H1 (cell line): Measurements from ENCODE around the gene CGB5. TPM values are rescaled to one million over a fixed set of nuclear protein-coding genes. Genes with fewer than 3 reads are reported as not detected.

Experiments used
- CTCF ChIA-PET: fragments of 300-600 bp; sonication (Branson Sonifier 250); formaldehyde crosslinking; loops from one replicate; lab custom pipeline; 2021; ENCODE audit not compliant: partially characterized antibody; lab: Charles Lee
- POLR2A ChIA-PET: fragments of 300-600 bp; sonication (Branson Sonifier 250); formaldehyde crosslinking; loops from one replicate; lab custom pipeline; 2021; ENCODE audit warnings: inconsistent platforms; ENCODE audit not compliant: partially characterized antibody; lab: Charles Lee
- DNase-seq, 2 experiments: peaks; one replicate each; pipeline versions ENCODE4 v3.0.0 to v3.0.0-alpha.2; 2010 to 2022; ENCODE audit warnings: low spot score in 2 of 2, low read depth in 1 of 2, mixed read lengths in 1 of 2
- FAIRE-seq: peaks from 2 replicates; lab custom pipeline; 2011; peaks lifted over from hg19 to GRCh38; lab: Jason Lieb, UNC
- H2AFZ ChIP-seq: 2 replicates; pipeline ENCODE4 v1.8.1; 2012; ENCODE audit warnings: low read length, inconsistent platforms
- H2AK5ac ChIP-seq: 2 replicates; pipeline ENCODE4 v1.6.1; 2013; ENCODE audit warnings: low read depth, low read length
- H2BK120ac ChIP-seq: replicated peaks from 2 replicates; pipeline ENCODE3; 2013; ENCODE audit warnings: low read depth, low read length, inconsistent platforms
- H2BK12ac ChIP-seq: 2 replicates; pipeline ENCODE4 v1.6.1; 2013; ENCODE audit warnings: low read depth, low read length
- H2BK15ac ChIP-seq: 2 replicates; pipeline ENCODE4 v1.6.1; 2013; ENCODE audit warnings: low read length
- H2BK20ac ChIP-seq: 2 replicates; pipeline ENCODE4 v1.6.1; 2013; ENCODE audit warnings: low read length
- H2BK5ac ChIP-seq: 2 replicates; pipeline ENCODE4 v1.6.1; 2013; ENCODE audit warnings: low read depth, low read length
- H3K14ac ChIP-seq: 2 replicates; pipeline ENCODE4 v1.6.1; 2013; ENCODE audit warnings: inconsistent platforms; ENCODE audit not compliant: insufficient read length
- H3K18ac ChIP-seq: 2 replicates; pipeline ENCODE4 v1.6.1; 2013; ENCODE audit warnings: low read length; ENCODE audit errors: extremely low read depth
- H3K23ac ChIP-seq: 2 replicates; pipeline ENCODE4 v1.6.1; 2013; ENCODE audit warnings: inconsistent platforms; ENCODE audit not compliant: insufficient read length
- H3K23me2 ChIP-seq: 2 replicates; pipeline ENCODE4 v1.6.1; 2013; ENCODE audit warnings: low read depth, low read length
- H3K27ac ChIP-seq: 2 replicates; pipeline ENCODE4 v1.6.1; 2011; ENCODE audit warnings: low read depth, low read length, inconsistent platforms
- H3K27me3 ChIP-seq, 4 experiments: replicated peaks in 1 of 4; 1 replicate in 1 of 4; 2 replicates in 3 of 4; pipeline versions ENCODE4 v1.6.1 to v1.8.1; 2011 to 2013; ENCODE audit warnings: low read length in 3 of 4, mild to moderate bottlenecking in 3 of 4, inconsistent platforms in 2 of 4, mixed read lengths in 2 of 4, moderate library complexity in 1 of 4; ENCODE audit not compliant: control insufficient read depth in 3 of 4, insufficient read depth in 3 of 4; ENCODE audit errors: extremely low read depth in 1 of 4
- H3K36me3 ChIP-seq, 4 experiments: 2 replicates each; pipeline versions ENCODE4 v1.6.1 to v1.8.1; 2011 to 2013; ENCODE audit warnings: mild to moderate bottlenecking in 4 of 4, low read length in 3 of 4, moderate library complexity in 2 of 4, control low read depth in 1 of 4, inconsistent platforms in 1 of 4; ENCODE audit not compliant: insufficient read depth in 4 of 4, control insufficient read depth in 2 of 4
- H3K4ac ChIP-seq: replicated peaks from 2 replicates; pipeline ENCODE3; 2013; ENCODE audit warnings: low read length, low read depth, mixed read lengths, inconsistent platforms; ENCODE audit not compliant: insufficient read length
- H3K4me1 ChIP-seq, 4 experiments: replicated peaks in 1 of 4; 1 replicate in 1 of 4; 2 replicates in 3 of 4; pipeline versions ENCODE4 v1.6.1 to v1.8.1; 2011 to 2013; ENCODE audit warnings: low read length in 3 of 4, inconsistent platforms in 2 of 4, mixed read lengths in 1 of 4; ENCODE audit not compliant: insufficient read depth in 4 of 4, control insufficient read depth in 3 of 4
- H3K4me2 ChIP-seq, 2 experiments: 2 replicates each; pipeline versions ENCODE4 v1.6.1 to v1.8.1; 2011 to 2013; ENCODE audit warnings: low read depth in 2 of 2, low read length in 2 of 2, control low read depth in 1 of 2, inconsistent platforms in 1 of 2, mild to moderate bottlenecking in 1 of 2; ENCODE audit not compliant: insufficient read depth in 1 of 2
- H3K4me3 ChIP-seq, 4 experiments: fragments of 200-600, 300-600 bp in 1 of 4; sonication (generic), shearing (Covaris generic), sonication (Bioruptor Twin) in 1 of 4; 2 replicates each; pipeline versions ENCODE4 v1.5.1 to v1.8.1; 2011 to 2016; ENCODE audit warnings: low read length in 4 of 4, low read depth in 3 of 4, control low read depth in 2 of 4, inconsistent platforms in 2 of 4, mild to moderate bottlenecking in 2 of 4, mixed read lengths in 1 of 4, moderate library complexity in 1 of 4; ENCODE audit not compliant: insufficient read depth in 2 of 4; ENCODE audit errors: extremely low read depth in 1 of 4
- H3K56ac ChIP-seq: replicated peaks from 2 replicates; pipeline ENCODE3; 2013; ENCODE audit warnings: low read depth, mild to moderate bottlenecking, mixed read lengths, low read length, inconsistent platforms; ENCODE audit not compliant: insufficient read length
- H3K79me1 ChIP-seq: 2 replicates; pipeline ENCODE4 v1.6.1; 2013; ENCODE audit warnings: low read depth, low read length, control low read depth
- H3K79me2 ChIP-seq, 2 experiments: 2 replicates each; pipeline versions ENCODE4 v1.6.1 to v1.8.1; 2012 to 2013; ENCODE audit warnings: low read length in 2 of 2, mild to moderate bottlenecking in 2 of 2, inconsistent platforms in 1 of 2; ENCODE audit not compliant: insufficient read depth in 2 of 2, control insufficient read depth in 1 of 2
- H3K9ac ChIP-seq, 4 experiments: replicated peaks in 1 of 4; 1 replicate in 1 of 4; 2 replicates in 3 of 4; pipeline versions ENCODE4 v1.6.1 to v1.8.1; 2011 to 2013; ENCODE audit warnings: low read depth in 3 of 4, low read length in 3 of 4, control low read depth in 2 of 4, mild to moderate bottlenecking in 2 of 4, moderate library complexity in 2 of 4, inconsistent platforms in 1 of 4; ENCODE audit errors: extremely low read depth in 1 of 4
- H3K9me3 ChIP-seq, 2 experiments: 2 replicates each; pipeline versions ENCODE4 v1.6.1 to v1.8.1; 2012 to 2013; ENCODE audit warnings: mild to moderate bottlenecking in 2 of 2, moderate library complexity in 2 of 2, control low read depth in 1 of 2, inconsistent platforms in 1 of 2, low read depth in 1 of 2, low read length in 1 of 2, mixed read lengths in 1 of 2; ENCODE audit not compliant: insufficient read depth in 2 of 2
- H4K20me1 ChIP-seq, 2 experiments: replicated peaks in 1 of 2; 2 replicates each; pipeline versions ENCODE3 to v1.8.1; 2011 to 2013; ENCODE audit warnings: inconsistent platforms in 2 of 2, low read length in 2 of 2, mild to moderate bottlenecking in 1 of 2; ENCODE audit not compliant: insufficient read depth in 2 of 2, control insufficient read depth in 1 of 2
- H4K5ac ChIP-seq: 2 replicates; pipeline ENCODE4 v1.6.1; 2013; ENCODE audit warnings: low read length, low read depth, mixed read lengths, inconsistent platforms; ENCODE audit not compliant: insufficient read length
- H4K8ac ChIP-seq: 2 replicates; pipeline ENCODE4 v1.8.0; 2013; ENCODE audit warnings: mild to moderate bottlenecking, moderate library complexity, low read length, inconsistent platforms; ENCODE audit not compliant: insufficient read depth; ENCODE audit errors: extremely low read depth
- H4K91ac ChIP-seq: replicated peaks from 2 replicates; pipeline ENCODE3; 2013; ENCODE audit warnings: low read length, mixed read lengths, inconsistent platforms; ENCODE audit not compliant: insufficient read length
- BRCA1 ChIP-seq: IDR thresholded peaks from 2 replicates; pipeline ENCODE4 v1.6.1; 2012; ENCODE audit warnings: low read depth, low read length, improper control_type of control experiment
- CHD1 ChIP-seq: IDR thresholded peaks from 2 replicates; pipeline ENCODE4 v1.6.1; 2012; ENCODE audit warnings: low read depth, low read length, improper control_type of control experiment
- GTF2F1 ChIP-seq: IDR thresholded peaks from 2 replicates; pipeline ENCODE4 v1.6.1; 2012; ENCODE audit warnings: low read depth, low read length, improper control_type of control experiment, borderline replicate concordance
- MAX ChIP-seq: IDR thresholded peaks from 2 replicates; pipeline ENCODE4 v1.6.1; 2012; ENCODE audit warnings: inconsistent platforms
- NANOG ChIP-seq: IDR thresholded peaks from 2 replicates; pipeline ENCODE4 v1.6.1; 2011; ENCODE audit warnings: low read length, low read depth, mild to moderate bottlenecking, inconsistent platforms; ENCODE audit not compliant: insufficient read depth, poor library complexity, severe bottlenecking
- POU5F1 ChIP-seq: IDR thresholded peaks from 2 replicates; pipeline ENCODE4 v1.6.1; 2011; ENCODE audit warnings: low read depth, mild to moderate bottlenecking, low read length, moderate library complexity
- WGBS, 2 experiments: shearing (Covaris generic) in 1 of 2; methylation state at CpG; one replicate each; pipeline versions ENCODE4 v1.1.6 to v1.1.7; 2013 to 2015; ENCODE audit warnings: low lambda C conversion rate in 2 of 2, mixed read lengths in 2 of 2, inconsistent platforms in 1 of 2, low coverage in 1 of 2, missing lambda C conversion rate in 1 of 2; ENCODE audit not compliant: insufficient replicate concordance in 2 of 2, insufficient coverage in 1 of 2, insufficient read length in 1 of 2; ENCODE audit errors: extremely low coverage in 1 of 2, missing lambda C conversion rate in 1 of 2; 5-methylcytosine and 5-hydroxymethylcytosine counted together
- polyA plus RNA-seq, 7 experiments: library from polyadenylated mRNA; depleted of rRNA in 3 of 7; stranded (reverse) in 5 of 7; unstranded in 2 of 7; fragments of >200 nt in 5 of 7; fragments of 200-250 nt in 2 of 7; gene quantifications; 1 replicate in 5 of 7; 2 replicates in 1 of 7; 4 replicates in 1 of 7; pipeline versions ENCODE4 v1.2.1 to v1.2.3, GENCODE V29; 2011 to 2013; ENCODE audit warnings: missing spikeins in 2 of 7, mixed read lengths in 2 of 7
- total RNA-seq: library from RNA; stranded (reverse); fragmentation: NEBNext Ultra II Directional; extraction: Animal tissue kit (Norgen Biotek cat#: 25700); gene quantifications from 2 replicates; pipeline ENCODE4 v1.2.1, GENCODE V29; 2021

Gene CGB5
- total and polyA plus RNA-seq, 2 of the 8 experiments (the other 6 are each of a cell fraction or from before 2014, with no cell fraction given), result 0.63 to 0.68 TPM

GRCh38 chr19:49081273-49081672 is 37.6 kb downstream of the CGB5 start:
- Histone ChIP-seq H3K23ac (no peak overlapping the region), H2BK120ac (no peak overlapping the region), H3K18ac (no peak overlapping the region), H3K27me3 (peaks cover 0 to 3% (median 0%) of the 10 kb centered on the region in 4 experiments; a peak in 1 of 7 replicates), H4K5ac (no peak overlapping the region), H4K20me1 (peaks cover 1 to 2% of the 10 kb centered on the region in 2 experiments), H3K4me1 (peaks cover under 1 to 2% (median 1%) of the 10 kb centered on the region in 4 experiments), H3K14ac (no peak overlapping the region), H3K4me2 (no peak overlapping the region), H3K9ac (no peak overlapping the region), H3K36me3 (peaks cover 0 to under 1% (median 0%) of the 10 kb centered on the region in 4 experiments; a peak in 1 of 8 replicates), H4K8ac (no peak overlapping the region), H2BK12ac (no peak overlapping the region), H3K9me3 (no peaks in the 10 kb centered on the region), H3K23me2 (peaks cover 12% of the 10 kb centered on the region; the same call in 1 of the 2 replicates), H2BK15ac (no peak overlapping the region), H2AK5ac (no peak overlapping the region), H2BK5ac (no peak overlapping the region), H3K4me3 (no peak overlapping the region), H2BK20ac (no peak overlapping the region), H3K27ac (no peak overlapping the region), H3K79me2 (peaks cover 7 to 8% of the 10 kb centered on the region in 2 experiments), H3K4ac (no peak overlapping the region), H3K79me1 (no peaks in the 10 kb centered on the region), H3K56ac (no peak overlapping the region), H4K91ac (no peak overlapping the region), H2AFZ (no peak overlapping the region)
- 90% methylated on average over 1 of the region's 1 CpG; no CpG with 5 or more reads in 1 of the 2 experiments for WGBS, 2 experiments
- FAIRE-seq (no peak), DNase-seq (no peak)
- ChIA-PET POLR2A (no interaction called here), CTCF (interaction anchor here (0.9 to 2.2 kb wide), 4 partner anchors 7 to 117 kb away, joined by 4 to 6 read pairs (median 5); no protein-coding TSS in a partner anchor)
- TF ChIP-seq POU5F1 (no peak), CHD1 (no peak), NANOG (no peak), BRCA1 (no peak), GTF2F1 (no peak), MAX (no peak)
